ENCODE measurements around the gene FCRL6. TPM values are rescaled to one million over a fixed set of nuclear protein-coding genes. Genes with fewer than 3 reads are reported as not detected.
A peak's percentile ranks its signal among the peaks of the same experiment; 100 is the strongest.

The FCRL6 gene
- total and polyA plus RNA-seq, 4 donors = 0.45 to 1.7 (median 0.88) TPM; not detected in 1

- peak; percentile 34 for ATAC-seq (ENCODE audit: low FRiP score)
These were observed 11.8 kb upstream of the FCRL6 start for GRCh38 chr1:159790237-159790917.

GRCh38 chr1:159791031-159791430 lies 11.1 kb upstream of the FCRL6 start:
- Histone ChIP-seq H3K27ac (ENCODE audit: low read depth in 1 of 2, low read length in 2 of 2) (no peak overlapping the region), H3K27me3 (ENCODE audit: control insufficient read depth in 1 of 2, insufficient read depth in 2 of 2, low read length in 1 of 2) (no peaks in the 10 kb centered on the region), H3K9me3 (ENCODE audit: control insufficient read depth, low read length) (peaks cover 2% of the 10 kb centered on the region), H3K4me3 (ENCODE audit: low read length in 2 of 2) (no peak overlapping the region), H3K36me3 (ENCODE audit: control insufficient read depth in 1 of 2, insufficient read depth in 2 of 2, low read length in 1 of 2) (no peaks in the 10 kb centered on the region), H3K4me1 (ENCODE audit: control insufficient read depth in 1 of 2, insufficient read depth in 2 of 2, low read length in 2 of 2) (no peaks in the 10 kb centered on the region)
- ATAC-seq (ENCODE audit: low FRiP score) = no peak
- WGBS, 2 donors = 47 to 48% methylated on average over 3 of the region's 3 CpGs
- intact Hi-C loops (cut with DNase I) = no loop called here
- no peak for DNase-seq

More at GRCh38 chr1:159790237-159790917, 11.8 kb upstream of the FCRL6 start:
- H3K4me3 ChIP-seq (ENCODE audit: low read length in 2 of 2) = no peak overlapping the region
- WGBS, 2 donors = 18% methylated on average over 2 of the region's 2 CpGs
- no peaks in the 10 kb centered on the region for H3K4me1 ChIP-seq (ENCODE audit: control insufficient read depth in 1 of 2, insufficient read depth in 2 of 2, low read length in 2 of 2)
- intact Hi-C loops (cut with DNase I) = no loop called here
- DNase-seq = no peak
- H3K27ac ChIP-seq (ENCODE audit: low read depth in 1 of 2, low read length in 2 of 2) = no peak overlapping the region
- no peaks in the 10 kb centered on the region for H3K27me3 ChIP-seq (ENCODE audit: control insufficient read depth in 1 of 2, insufficient read depth in 2 of 2, low read length in 1 of 2)
- no peaks in the 10 kb centered on the region for H3K36me3 ChIP-seq (ENCODE audit: control insufficient read depth in 1 of 2, insufficient read depth in 2 of 2, low read length in 1 of 2)
- no peaks in the 10 kb centered on the region for H3K9me3 ChIP-seq (ENCODE audit: control insufficient read depth, low read length)

GRCh38 chr1:159791461-159791860 lies 10.7 kb upstream of the FCRL6 start:
- ATAC-seq (ENCODE audit: low FRiP score) = no peak

GRCh38 chr1:159795534-159795933 lies 6.6 kb upstream of the FCRL6 start:
- intact Hi-C loops (cut with DNase I) = loop anchor here in 1 of 2 donors (5.0 kb wide), 3 partner anchors 62 to 212 kb away; no protein-coding TSS in a partner anchor
- H3K27me3 ChIP-seq (ENCODE audit: control insufficient read depth in 1 of 2, insufficient read depth in 2 of 2, low read length in 1 of 2) = no peaks in the 10 kb centered on the region
- no peak for ATAC-seq (ENCODE audit: low FRiP score)

More at GRCh38 chr1:159791461-159791860, 10.7 kb upstream of the FCRL6 start:
- Histone ChIP-seq H3K4me1 (ENCODE audit: control insufficient read depth in 1 of 2, insufficient read depth in 2 of 2, low read length in 2 of 2) (no peaks in the 10 kb centered on the region), H3K9me3 (ENCODE audit: control insufficient read depth, low read length) (peaks cover 2% of the 10 kb centered on the region), H3K27ac (ENCODE audit: low read depth in 1 of 2, low read length in 2 of 2) (no peak overlapping the region), H3K36me3 (ENCODE audit: control insufficient read depth in 1 of 2, insufficient read depth in 2 of 2, low read length in 1 of 2) (no peaks in the 10 kb centered on the region), H3K27me3 (ENCODE audit: control insufficient read depth in 1 of 2, insufficient read depth in 2 of 2, low read length in 1 of 2) (no peaks in the 10 kb centered on the region), H3K4me3 (ENCODE audit: low read length in 2 of 2) (no peak overlapping the region)
- intact Hi-C loops (cut with DNase I) = no loop called here
- WGBS, 2 donors = 15 to 20% methylated on average over 3 of the region's 3 CpGs
- no peak for DNase-seq

GRCh38 chr1:159798893-159799292 lies 3.3 kb upstream of the FCRL6 start:
- DNase-seq = peak; percentile 74 to 79
- peak; percentile 90 for ATAC-seq (ENCODE audit: low FRiP score)

More at GRCh38 chr1:159795534-159795933, 6.6 kb upstream of the FCRL6 start:
- DNase-seq = no peak
- Histone ChIP-seq H3K9me3 (ENCODE audit: control insufficient read depth, low read length) (peaks cover 2% of the 10 kb centered on the region), H3K27ac (ENCODE audit: low read depth in 1 of 2, low read length in 2 of 2) (no peak overlapping the region), H3K4me1 (ENCODE audit: control insufficient read depth in 1 of 2, insufficient read depth in 2 of 2, low read length in 2 of 2) (no peaks in the 10 kb centered on the region), H3K36me3 (ENCODE audit: control insufficient read depth in 1 of 2, insufficient read depth in 2 of 2, low read length in 1 of 2) (no peaks in the 10 kb centered on the region), H3K4me3 (ENCODE audit: low read length in 2 of 2) (no peak overlapping the region)
- 26 to 31% methylated on average over 5 of the region's 5 CpGs for WGBS, 2 donors

GRCh38 chr1:159799446-159799985 lies 2.6 kb upstream of the FCRL6 start:
- Histone ChIP-seq H3K27me3 (ENCODE audit: control insufficient read depth in 1 of 2, insufficient read depth in 2 of 2, low read length in 1 of 2) (no peaks in the 10 kb centered on the region), H3K4me1 (ENCODE audit: control insufficient read depth in 1 of 2, insufficient read depth in 2 of 2, low read length in 2 of 2) (no peaks in the 10 kb centered on the region), H3K36me3 (ENCODE audit: control insufficient read depth in 1 of 2, insufficient read depth in 2 of 2, low read length in 1 of 2) (no peaks in the 10 kb centered on the region), H3K27ac (ENCODE audit: low read depth in 1 of 2, low read length in 2 of 2) (no peak overlapping the region), H3K9me3 (ENCODE audit: control insufficient read depth, low read length) (peaks cover 2% of the 10 kb centered on the region), H3K4me3 (ENCODE audit: low read length in 2 of 2) (no peak overlapping the region)
- DNase-seq = no peak
- intact Hi-C loops (cut with DNase I) = loop anchor here (1.0 to 5.0 kb wide), 6 partner anchors 58 to 208 kb away; no protein-coding TSS in a partner anchor
- ATAC-seq (ENCODE audit: low FRiP score) = no peak
- 96 to 97% methylated on average over 4 of the region's 4 CpGs for WGBS, 2 donors

More at GRCh38 chr1:159798893-159799292, 3.3 kb upstream of the FCRL6 start:
- Histone ChIP-seq H3K27me3 (ENCODE audit: control insufficient read depth in 1 of 2, insufficient read depth in 2 of 2, low read length in 1 of 2) (no peaks in the 10 kb centered on the region), H3K9me3 (ENCODE audit: control insufficient read depth, low read length) (peaks cover 2% of the 10 kb centered on the region), H3K4me1 (ENCODE audit: control insufficient read depth in 1 of 2, insufficient read depth in 2 of 2, low read length in 2 of 2) (no peaks in the 10 kb centered on the region), H3K36me3 (ENCODE audit: control insufficient read depth in 1 of 2, insufficient read depth in 2 of 2, low read length in 1 of 2) (no peaks in the 10 kb centered on the region), H3K27ac (ENCODE audit: low read depth in 1 of 2, low read length in 2 of 2) (no peak overlapping the region), H3K4me3 (ENCODE audit: low read length in 2 of 2) (no peak overlapping the region)
- intact Hi-C loops (cut with DNase I) = loop anchor here (1.0 to 5.0 kb wide), 6 partner anchors 58 to 208 kb away; no protein-coding TSS in a partner anchor
- WGBS, 2 donors = 3 to 5% methylated on average over 2 of the region's 2 CpGs

- WGBS, 2 donors = 80 to 83% methylated on average over 8 of the region's 8 CpGs
- Histone ChIP-seq H3K9me3 (ENCODE audit: control insufficient read depth, low read length) (peaks cover 2% of the 10 kb centered on the region), H3K4me3 (ENCODE audit: low read length in 2 of 2) (no peak overlapping the region), H3K27ac (ENCODE audit: low read depth in 1 of 2, low read length in 2 of 2) (no peak overlapping the region), H3K27me3 (ENCODE audit: control insufficient read depth in 1 of 2, insufficient read depth in 2 of 2, low read length in 1 of 2) (no peaks in the 10 kb centered on the region), H3K4me1 (ENCODE audit: control insufficient read depth in 1 of 2, insufficient read depth in 2 of 2, low read length in 2 of 2) (no peaks in the 10 kb centered on the region), H3K36me3 (ENCODE audit: control insufficient read depth in 1 of 2, insufficient read depth in 2 of 2, low read length in 1 of 2) (no peaks in the 10 kb centered on the region)
- DNase-seq (no peak), ATAC-seq (ENCODE audit: low FRiP score) (no peak)
- intact Hi-C loops (cut with DNase I) = no loop called here
These were observed 1.8 kb upstream of the FCRL6 start for GRCh38 chr1:159800177-159800930.

GRCh38 chr1:159803956-159804689 lies 2.0 kb downstream of the FCRL6 start:
- ATAC-seq (ENCODE audit: low FRiP score) (no peak), DNase-seq (no peak)
- no peaks in the 10 kb centered on the region for H3K27me3 ChIP-seq (ENCODE audit: control insufficient read depth in 1 of 2, insufficient read depth in 2 of 2, low read length in 1 of 2)
- no peaks in the 10 kb centered on the region for H3K4me1 ChIP-seq (ENCODE audit: control insufficient read depth in 1 of 2, insufficient read depth in 2 of 2, low read length in 2 of 2)
- H3K36me3 ChIP-seq (ENCODE audit: control insufficient read depth in 1 of 2, insufficient read depth in 2 of 2, low read length in 1 of 2) = no peaks in the 10 kb centered on the region
- H3K9me3 ChIP-seq (ENCODE audit: control insufficient read depth, low read length) = no peaks in the 10 kb centered on the region
- H3K27ac ChIP-seq (ENCODE audit: low read depth in 1 of 2, low read length in 2 of 2) = no peak overlapping the region
- WGBS, 2 donors = 76 to 79% methylated on average over 7 of the region's 7 CpGs
- intact Hi-C loops (cut with DNase I) = no loop called here
- no peak overlapping the region for H3K4me3 ChIP-seq (ENCODE audit: low read length in 2 of 2)
